ENCODE results near the gene CTXND2.
A peak's percentile ranks its signal among the peaks of the same experiment; 100 is the strongest.
"Not testable (repeated sequence)": the region's sequence is repeated elsewhere in the genome, so short reads cannot be mapped to it uniquely, and the experiment has no call there.

CTXND2 gene

GRCh38 chr1:150883121-150883520 is 3.8 kb upstream of the CTXND2 start:
- intact Hi-C loops (cut with DNase I), result not testable (repeated sequence)

GRCh38 chr1:150888727-150889126 is 1.8 kb downstream of the CTXND2 start:
- intact Hi-C loops (cut with DNase I), result no loop called here

More at GRCh38 chr1:150883121-150883520, 3.8 kb upstream of the CTXND2 start:
- not testable (repeated sequence) for DNase-seq

GRCh38 chr1:150890033-150890416 is 3.1 kb downstream of the CTXND2 start:
- DNase-seq, result no peak
- intact Hi-C loops (cut with DNase I), result no loop called here

More at GRCh38 chr1:150888727-150889126, 1.8 kb downstream of the CTXND2 start:
- no peak for DNase-seq

GRCh38 chr1:150893336-150893913 is 6.5 kb downstream of the CTXND2 start:
- no peak for DNase-seq
- intact Hi-C loops (cut with DNase I), result no loop called here

- DNase-seq, result peak in 1 of 10 donors; percentile 37
- intact Hi-C loops (cut with DNase I), result no loop called here
Observed at GRCh38 chr1:150895618-150896017, 8.7 kb downstream of the CTXND2 start.

- DNase-seq; intact Hi-C loops (cut with DNase I): not testable (repeated sequence)
Observed at GRCh38 chr1:150899795-150900194, 12.9 kb downstream of the CTXND2 start.

- no peak for DNase-seq
- intact Hi-C loops (cut with DNase I), result no loop called here
Observed at GRCh38 chr1:150902346-150902745, 15.4 kb downstream of the CTXND2 start.

GRCh38 chr1:150902751-150903150 is 15.8 kb downstream of the CTXND2 start:
- intact Hi-C loops (cut with DNase I), result no loop called here
- no peak for DNase-seq

- DNase-seq, result no peak
- intact Hi-C loops (cut with DNase I), result no loop called here
Observed at GRCh38 chr1:150905301-150905700, 18.4 kb downstream of the CTXND2 start.

GRCh38 chr1:150906329-150906728 is 19.4 kb downstream of the CTXND2 start:
- no peak for DNase-seq
- intact Hi-C loops (cut with DNase I), result no loop called here

GRCh38 chr1:150906813-150907212 is 19.9 kb downstream of the CTXND2 start:
- intact Hi-C loops (cut with DNase I), result no loop called here

GRCh38 chr1:150909585-150910180 is 22.7 kb downstream of the CTXND2 start:
- intact Hi-C loops (cut with DNase I), result no loop called here
- no peak for DNase-seq

More at GRCh38 chr1:150906813-150907212, 19.9 kb downstream of the CTXND2 start:
- DNase-seq, result no peak

GRCh38 chr1:150912623-150913022 is 25.7 kb downstream of the CTXND2 start:
- intact Hi-C loops (cut with DNase I), result no loop called here
- no peak for DNase-seq

GRCh38 chr1:150917387-150917786 is 30.5 kb downstream of the CTXND2 start:
- intact Hi-C loops (cut with DNase I), result no loop called here

GRCh38 chr1:150922519-150922975 is 35.6 kb downstream of the CTXND2 start:
- intact Hi-C loops (cut with DNase I), result no loop called here
- DNase-seq, result peak in 6 of 10 donors; percentile 24 to 84 (median 52)

More at GRCh38 chr1:150917387-150917786, 30.5 kb downstream of the CTXND2 start:
- DNase-seq, result no peak

- intact Hi-C loops (cut with DNase I), result loop anchor here (5.0 kb wide), 4 partner anchors 48 to 122 kb away; partner anchors contain the start of genes ARNT and C1orf56
- peak in 1 of 10 donors; percentile 68 for DNase-seq
Observed at GRCh38 chr1:150925080-150925479, 38.1 kb downstream of the CTXND2 start.

- intact Hi-C loops (cut with DNase I), result loop anchor here (5.0 kb wide), 4 partner anchors 49 to 121 kb away; partner anchors contain the start of genes ARNT and C1orf56
- DNase-seq, result peak; percentile 85 to 98 (median 90)
Observed at GRCh38 chr1:150926097-150926741, 39.3 kb downstream of the CTXND2 start, which contains the start of gene SETDB1. SETDB1 (plus strand) TSS chr1:150926363; CDS start chr1:150927715, 1,352 bp downstream.

- intact Hi-C loops (cut with DNase I), result loop anchor here (5.0 kb wide), 4 partner anchors 50 to 120 kb away; partner anchors contain the start of genes ARNT and C1orf56
- DNase-seq, result no peak
Observed at GRCh38 chr1:150927624-150928023, 40.7 kb downstream of the CTXND2 start.

- DNase-seq, result no peak
- intact Hi-C loops (cut with DNase I), result loop anchor here (5.0 kb wide), 4 partner anchors 49 to 119 kb away; partner anchors contain the start of genes ARNT and C1orf56
Observed at GRCh38 chr1:150928286-150928685, 41.4 kb downstream of the CTXND2 start.

GRCh38 chr1:150928775-150929174 is 41.8 kb downstream of the CTXND2 start:
- DNase-seq, result not testable (repeated sequence)
- intact Hi-C loops (cut with DNase I), result loop anchor here (5.0 kb wide), 4 partner anchors 49 to 119 kb away; partner anchors contain the start of genes ARNT and C1orf56

- DNase-seq, result no peak
- intact Hi-C loops (cut with DNase I), result no loop called here
Observed at GRCh38 chr1:150931773-150932172, 44.8 kb downstream of the CTXND2 start.
